SKM-1 (cell line): ENCODE results near the gene MAP4K4.

Experiments used
- DNase-seq: peaks from one replicate; lab custom pipeline; 2025; ENCODE audit not compliant: unreplicated experiment; lab: John Stamatoyannopoulos, UW

Gene MAP4K4

DNA sequence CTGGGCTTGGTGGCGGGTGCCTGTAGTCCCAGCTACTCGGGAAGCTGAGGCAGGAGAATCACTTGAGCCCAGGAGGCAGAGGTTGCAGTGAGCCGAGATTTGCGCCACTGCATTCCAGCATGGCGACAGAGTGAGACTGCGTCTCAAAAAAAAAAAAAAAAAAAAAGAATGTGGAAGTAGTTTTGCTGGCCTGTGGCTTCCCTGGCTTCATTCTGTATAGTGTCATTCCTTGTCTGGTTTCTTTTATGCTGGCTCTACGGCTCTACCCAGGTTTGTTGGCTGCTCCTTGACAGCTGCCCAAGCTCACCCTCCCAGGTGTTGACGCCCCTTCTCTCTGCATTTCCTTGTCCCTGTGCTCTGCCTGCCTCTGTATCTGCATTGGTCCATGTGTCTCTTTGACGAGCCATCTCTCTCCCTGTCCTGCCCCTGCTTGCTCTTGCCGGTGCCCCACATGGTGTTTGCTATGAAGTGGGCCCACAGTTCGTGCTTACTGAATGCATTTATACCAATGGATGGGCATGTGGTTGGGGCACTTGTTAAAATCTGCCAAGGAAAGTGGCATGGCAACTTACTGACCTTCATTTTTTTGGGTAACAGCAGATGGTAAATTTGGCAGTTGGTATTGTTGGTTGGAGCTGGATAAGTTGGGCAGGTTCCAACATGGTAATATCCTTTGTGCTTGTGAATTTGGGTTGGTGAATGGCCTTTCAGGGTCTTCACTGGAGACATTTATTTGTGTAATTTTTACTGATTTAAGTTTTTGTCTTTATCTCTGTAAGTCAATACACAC, 113.9 kb downstream of the MAP4K4 start:
- no peak for DNase-seq

DNA sequence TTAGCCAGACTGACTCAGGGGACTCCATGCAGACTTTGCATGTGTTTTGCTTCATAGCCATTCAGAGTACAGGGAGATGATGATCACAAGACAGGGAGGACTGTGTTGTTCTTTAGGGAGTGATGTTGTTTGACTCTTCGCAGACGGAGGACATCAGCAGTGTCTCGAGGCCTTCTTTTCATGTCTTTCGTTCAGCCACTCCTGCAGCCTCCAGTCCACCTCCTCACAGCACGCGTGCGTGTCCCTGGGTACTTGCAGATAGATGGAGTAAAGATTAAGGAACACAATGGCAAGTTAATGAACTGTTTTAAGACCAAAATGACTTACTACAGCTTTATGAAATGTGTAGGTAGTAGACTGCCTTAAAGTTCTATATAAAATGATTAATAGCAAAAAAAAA, 114.7 kb downstream of the MAP4K4 start:
- no peak for DNase-seq

DNA sequence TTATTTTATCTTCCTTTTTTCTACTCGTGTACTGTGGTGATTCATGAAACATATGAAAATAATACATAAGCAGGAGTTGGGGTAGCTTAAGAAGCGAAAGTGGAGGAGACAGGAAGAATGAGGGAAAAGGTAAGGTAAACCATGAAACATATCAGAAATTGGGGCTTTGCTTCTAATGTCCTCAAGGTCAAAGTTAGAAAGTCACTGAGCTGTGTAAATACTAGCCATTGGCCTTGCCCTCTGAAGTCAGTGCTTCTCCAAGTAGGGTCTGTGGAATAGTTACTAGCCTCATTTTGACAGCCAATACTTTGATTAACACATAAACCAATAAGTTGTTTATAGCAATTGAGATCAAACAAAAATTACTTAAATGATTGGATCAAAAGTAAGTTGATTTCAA, 117.2 kb downstream of the MAP4K4 start:
- DNase-seq = no peak

DNA sequence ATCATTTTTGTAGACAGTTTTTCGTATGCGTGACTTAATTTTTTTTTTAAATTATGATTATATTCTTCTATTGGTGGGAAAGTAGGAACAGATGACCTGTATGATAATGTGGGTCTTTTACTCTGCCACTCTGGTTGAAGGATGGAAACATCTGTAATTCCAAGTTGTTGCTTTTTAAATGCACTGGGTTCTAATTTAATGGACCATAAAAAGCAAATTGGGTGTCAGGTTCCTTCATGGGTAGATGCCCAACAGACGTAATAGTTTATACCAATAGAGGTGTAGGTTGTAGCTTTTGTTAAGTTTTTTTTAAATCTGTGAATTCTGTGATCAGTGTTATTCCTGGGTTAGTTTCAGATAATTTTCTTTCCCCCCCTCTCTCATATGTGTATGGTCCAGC, 117.6 kb downstream of the MAP4K4 start:
- DNase-seq = no peak

DNA sequence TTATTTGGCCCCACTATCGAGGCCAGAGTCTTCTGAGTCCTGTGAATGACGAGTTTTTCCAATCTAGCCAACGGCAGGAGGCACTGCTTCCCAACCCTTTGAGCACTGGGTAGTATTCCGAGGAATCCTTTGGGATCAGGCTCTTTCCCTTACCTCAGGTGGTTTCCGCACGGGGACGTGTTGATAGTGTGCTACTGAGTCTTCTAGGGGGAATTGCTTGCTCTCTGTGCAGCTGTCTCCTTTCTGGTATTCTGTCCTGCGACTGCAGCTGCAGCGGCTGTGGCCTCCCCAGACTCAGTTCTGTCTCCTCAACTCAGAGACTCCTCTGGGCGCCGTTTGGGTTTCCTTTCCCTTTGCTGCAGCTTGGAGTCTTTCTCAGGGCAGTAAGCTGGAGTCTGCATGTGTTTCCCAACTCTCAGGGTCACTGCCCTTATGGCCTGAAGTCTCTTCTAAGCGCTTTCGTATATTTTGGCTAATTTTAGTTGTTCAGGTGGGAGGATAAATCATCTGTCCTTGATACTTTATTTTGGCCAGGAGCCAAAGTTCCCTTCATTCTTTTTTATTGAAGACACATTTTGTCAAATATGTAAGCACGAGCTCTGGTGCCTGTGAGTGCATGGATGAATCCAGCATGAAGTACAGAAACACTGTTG, 118.4 kb downstream of the MAP4K4 start:
- DNase-seq = no peak

DNA sequence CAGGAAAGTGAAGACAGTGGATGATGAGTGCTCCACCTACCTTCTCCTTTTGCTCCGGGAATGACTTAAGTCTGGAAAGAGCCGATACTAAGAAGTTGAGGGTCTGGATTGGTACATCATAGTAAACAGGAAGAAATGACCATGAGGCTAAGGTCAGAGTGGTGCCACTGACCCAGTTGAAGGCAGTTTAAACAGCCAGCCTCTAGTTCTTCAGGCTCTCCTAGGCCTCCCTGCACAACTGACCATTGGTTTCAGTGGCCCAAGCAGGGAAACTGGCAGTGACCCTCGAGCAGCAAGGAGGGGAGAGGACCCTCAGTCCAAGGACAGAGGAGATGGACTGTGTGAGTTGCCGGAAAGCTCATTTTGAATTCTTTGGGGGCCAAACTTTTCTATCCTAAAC, 119.1 kb downstream of the MAP4K4 start:
- no peak for DNase-seq

DNA sequence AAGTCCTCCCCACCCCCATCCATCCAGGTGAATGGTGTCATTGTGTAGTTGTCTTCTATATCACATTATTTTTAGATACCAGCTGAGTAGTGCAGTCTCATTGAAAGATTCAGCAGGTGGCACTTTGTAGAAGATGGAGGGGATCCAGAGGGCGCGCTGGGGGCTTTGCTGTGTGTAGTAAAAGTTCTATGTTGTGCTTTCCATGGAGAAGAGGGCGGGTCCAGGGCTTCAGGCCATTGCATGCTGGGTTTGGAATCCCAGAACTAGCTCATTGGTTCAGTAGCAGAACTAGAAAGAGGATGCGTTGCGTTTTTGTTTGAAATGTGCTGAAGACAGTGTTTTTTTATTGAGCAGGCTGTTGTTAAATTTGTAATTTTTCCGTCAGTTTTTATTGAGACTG, 120.0 kb downstream of the MAP4K4 start:
- no peak for DNase-seq

DNA sequence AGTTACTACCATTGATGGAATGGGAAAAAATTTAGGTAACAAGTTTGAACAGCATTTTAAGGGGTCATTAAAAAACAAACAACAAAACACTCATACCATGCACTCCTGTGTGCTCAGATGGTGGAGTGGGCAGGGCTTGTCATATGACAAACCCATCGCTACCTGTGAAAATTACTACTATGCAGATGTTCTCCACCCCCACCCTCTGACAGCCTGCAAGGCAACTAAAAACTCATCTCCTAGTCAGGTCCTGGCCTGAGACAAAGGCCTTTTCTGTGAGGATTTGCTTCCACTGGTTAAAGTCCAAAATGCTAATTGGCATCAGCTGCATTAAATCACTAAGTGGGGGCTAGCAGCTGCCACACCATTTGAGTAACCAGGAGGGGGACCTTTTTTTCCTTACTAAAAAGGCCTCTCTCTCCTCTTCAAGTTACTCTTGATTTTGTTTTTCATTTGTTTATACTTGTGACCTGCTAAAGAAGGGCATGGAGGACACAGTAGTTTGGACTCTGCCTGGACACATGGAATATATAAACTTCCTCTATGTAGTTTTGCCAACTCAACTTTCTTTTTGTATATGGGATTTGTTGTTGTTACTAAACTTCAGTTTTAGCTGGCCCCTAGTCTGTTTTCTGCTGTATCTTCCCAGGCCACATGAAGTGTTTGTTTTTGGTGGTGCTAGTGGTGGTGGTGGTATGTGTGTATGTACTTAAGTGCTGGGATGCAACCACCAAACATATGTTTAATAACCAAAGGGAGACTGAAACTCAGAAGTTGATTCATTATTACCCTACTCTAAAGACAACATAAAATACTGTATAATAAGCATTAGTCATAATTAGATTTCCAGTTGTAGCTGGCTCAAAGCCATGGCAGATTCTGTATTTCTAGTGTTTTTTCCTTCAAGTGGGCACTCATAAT, 121.3 kb downstream of the MAP4K4 start:
- no peak for DNase-seq

DNA sequence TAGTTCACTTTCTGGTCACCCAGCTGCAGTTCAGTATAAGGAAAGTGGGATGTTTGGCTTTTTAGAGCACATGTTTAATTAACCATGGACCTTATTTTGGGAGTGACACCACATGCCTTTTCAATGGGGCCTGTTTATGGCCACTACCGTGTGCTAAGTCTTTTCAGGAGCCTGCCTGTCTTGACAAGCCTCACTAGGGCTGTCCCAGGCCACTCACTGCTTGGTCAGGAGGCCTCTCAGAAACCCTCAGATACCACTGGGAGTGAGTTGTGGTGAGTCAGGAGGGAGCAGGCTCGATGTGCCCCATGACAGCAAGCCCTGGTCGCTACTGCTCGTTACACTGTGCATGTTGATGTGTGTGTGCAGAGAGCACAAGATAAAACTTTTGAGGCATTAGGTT, 123.0 kb downstream of the MAP4K4 start:
- DNase-seq = no peak

DNA sequence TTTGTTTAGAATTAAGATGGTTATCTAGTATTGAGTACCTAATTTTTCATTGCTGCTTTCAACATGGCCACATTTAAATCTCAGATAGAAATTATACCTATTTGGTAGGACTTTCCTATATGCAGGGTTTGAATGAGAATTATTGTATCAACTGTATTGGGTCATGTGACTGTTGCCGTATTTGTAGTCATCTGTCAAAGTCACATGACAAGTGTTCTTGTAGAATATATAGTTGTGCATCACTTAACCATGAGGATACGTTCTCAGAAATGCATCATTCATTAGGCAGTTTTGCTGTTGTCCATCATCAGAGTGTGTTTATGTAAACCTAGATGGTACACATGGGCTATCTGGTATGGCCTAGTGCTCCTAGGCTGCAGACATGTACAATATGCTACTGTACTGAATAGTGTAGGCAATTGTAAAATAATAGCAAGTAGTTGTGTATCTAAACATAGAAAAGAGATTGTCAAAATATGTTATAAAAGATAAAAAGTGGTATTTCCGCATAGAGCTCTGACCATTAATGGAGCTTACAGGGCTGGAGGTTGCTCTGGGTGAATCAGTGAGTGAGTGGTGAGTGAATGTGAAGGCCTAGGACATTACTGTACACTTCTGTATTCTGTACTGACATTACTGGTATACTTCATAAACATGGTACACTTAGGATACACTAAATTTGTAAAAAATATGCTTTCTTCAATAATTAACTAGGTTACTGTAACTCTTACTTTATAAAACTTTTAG, 123.7 kb downstream of the MAP4K4 start:
- DNase-seq = no peak

DNA sequence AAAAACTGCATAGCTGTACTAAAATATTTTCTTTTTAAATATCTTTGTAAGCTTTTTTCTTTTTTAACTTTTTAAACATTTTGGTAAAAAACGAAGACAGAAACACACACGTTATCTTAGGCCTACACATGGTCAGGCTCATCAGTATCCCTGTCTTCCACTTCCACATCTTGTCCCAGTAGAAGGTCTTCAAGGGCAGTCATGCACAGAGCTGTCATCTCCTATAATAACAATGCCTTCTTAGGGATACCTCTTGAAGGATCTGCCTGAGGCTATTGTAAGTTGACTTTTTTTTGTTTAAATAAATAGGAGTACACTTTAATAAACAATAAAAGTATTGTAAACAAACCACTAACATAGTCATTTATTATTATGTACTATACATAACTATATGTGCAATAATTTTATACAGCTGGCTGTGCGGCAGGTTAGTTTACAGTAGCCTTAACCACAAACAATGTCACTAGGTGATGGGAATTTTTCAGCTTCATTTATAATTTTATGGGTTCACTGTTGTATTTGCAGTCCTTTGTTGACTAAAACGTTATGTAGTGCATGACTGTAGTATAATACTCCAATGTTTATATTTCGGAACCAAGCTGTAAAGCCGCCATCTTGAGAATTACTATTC, 124.4 kb downstream of the MAP4K4 start:
- no peak for DNase-seq

DNA sequence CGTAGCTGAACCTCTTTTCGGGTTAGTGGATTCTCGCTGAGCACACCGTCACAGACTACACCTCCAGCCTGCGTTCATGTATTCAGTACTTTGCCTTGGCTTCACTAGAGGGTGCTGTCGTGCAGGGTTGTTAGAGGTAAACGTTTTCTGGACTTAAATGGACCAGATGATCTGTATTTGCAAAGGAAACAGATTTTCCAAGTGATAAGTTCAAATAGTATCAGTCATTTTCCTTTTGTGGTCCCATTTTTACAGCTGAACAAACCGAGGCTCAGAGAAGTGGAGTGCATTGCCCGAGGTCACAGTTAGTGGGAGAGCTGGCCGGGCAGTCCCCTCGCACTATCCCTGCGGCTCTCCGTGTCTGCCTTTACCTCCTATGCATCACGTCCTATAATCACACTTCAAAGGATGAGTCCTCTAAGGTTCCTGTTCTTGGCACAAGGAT, 125.9 kb downstream of the MAP4K4 start:
- no peak for DNase-seq

DNA sequence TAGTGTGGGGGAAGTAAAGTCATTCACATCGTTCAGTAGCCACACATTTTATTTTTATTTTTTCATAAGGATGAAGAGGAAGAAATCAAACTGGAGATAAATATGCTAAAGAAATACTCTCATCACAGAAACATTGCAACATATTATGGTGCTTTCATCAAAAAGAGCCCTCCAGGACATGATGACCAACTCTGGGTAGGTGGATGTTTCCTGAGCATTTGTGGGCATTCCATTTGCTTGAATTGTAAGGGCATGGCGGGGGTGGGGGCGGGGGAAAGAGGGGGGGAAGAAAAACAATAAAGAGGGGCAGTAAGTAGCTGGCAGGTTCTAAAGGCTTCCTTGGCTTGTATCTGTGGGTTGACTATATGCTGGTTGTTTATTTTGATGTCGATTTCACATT, 126.4 kb downstream of the MAP4K4 start:
- no peak for DNase-seq

DNA sequence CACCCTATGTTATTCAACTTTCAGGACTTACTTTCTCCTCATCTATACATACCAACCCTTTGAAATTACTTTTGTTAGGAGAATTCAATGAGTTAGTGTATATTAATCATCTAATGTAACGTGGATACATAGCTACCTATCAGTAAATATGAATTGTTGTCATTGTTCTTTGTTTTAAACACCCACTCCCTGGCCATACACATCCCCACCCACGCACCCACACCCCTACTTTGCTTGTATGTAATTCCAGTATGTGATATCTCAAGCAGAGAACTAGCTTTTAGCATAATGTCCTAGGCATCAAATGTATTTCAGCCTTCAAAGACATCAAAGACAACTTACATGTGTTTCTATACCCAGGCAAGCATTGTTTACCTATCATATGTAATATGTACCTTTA, 129.2 kb downstream of the MAP4K4 start:
- no peak for DNase-seq

DNA sequence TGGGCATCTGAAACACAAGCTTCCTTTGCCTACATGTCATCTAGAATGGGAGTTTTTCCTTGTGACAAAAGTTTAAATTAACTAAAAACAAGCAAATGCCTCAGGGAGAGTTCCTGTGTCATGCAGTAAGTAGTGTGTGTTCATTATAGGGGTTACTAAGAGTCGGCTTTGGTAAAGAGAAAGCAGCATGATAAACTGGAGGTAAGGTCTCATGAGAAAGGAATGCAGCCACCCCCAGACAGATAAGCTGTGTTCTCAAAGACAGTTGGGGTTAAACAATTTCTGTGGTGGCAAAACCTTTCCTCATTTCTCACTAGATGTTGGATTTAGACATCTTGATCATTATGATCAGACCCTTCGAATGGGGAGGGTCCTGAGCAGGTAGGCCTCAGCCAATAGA, 129.7 kb downstream of the MAP4K4 start:
- DNase-seq = no peak

DNA sequence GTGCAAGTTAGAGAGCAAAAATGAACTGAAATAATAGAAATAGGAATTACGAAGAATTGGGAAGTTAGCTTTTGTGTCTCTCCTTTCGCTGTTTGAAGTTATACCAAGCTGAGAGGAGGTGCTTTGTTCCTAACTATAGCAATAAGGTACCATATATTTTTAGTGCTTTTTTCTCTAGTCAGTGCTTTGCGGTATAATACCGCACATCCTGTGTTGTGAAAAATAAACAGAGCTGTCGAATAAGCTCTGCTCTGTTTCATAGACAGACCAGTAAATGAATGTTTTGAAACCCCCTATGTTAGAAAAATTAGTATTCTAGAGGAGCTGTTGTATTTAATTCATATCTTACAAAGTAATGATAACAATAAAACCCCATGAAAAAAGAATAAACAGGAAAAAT, 130.8 kb downstream of the MAP4K4 start:
- DNase-seq = no peak

DNA sequence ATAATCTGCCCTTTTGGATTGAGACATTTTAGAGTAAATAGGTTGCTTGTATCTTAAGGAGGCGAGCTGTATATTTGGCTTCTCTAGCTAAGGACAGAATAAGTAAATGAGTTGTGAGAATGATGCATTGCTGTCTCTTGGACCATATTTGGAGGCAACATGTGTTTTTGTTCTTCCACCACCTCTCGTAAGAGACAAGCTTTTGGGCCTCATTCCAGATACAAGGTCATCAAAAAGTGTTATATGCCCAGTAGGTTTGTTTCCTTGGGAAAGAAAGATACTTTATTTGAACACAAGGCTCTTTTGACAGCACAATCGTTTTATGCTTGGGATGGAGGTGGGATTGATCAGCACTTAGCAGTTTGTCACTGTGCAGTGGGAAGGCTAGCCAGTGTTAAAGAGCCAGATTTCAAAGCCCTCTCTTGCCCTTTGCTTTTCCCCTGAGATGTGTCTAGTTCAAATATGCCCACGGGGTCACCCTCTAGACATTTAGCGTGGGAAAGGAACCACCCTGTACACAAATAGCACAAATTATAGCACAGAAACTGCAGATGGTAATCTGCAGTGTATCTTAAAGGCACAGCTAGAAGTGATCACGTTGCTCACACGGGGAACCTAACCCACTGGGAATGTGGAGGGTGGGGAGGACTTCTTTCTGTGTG, 131.3 kb downstream of the MAP4K4 start:
- no peak for DNase-seq

DNA sequence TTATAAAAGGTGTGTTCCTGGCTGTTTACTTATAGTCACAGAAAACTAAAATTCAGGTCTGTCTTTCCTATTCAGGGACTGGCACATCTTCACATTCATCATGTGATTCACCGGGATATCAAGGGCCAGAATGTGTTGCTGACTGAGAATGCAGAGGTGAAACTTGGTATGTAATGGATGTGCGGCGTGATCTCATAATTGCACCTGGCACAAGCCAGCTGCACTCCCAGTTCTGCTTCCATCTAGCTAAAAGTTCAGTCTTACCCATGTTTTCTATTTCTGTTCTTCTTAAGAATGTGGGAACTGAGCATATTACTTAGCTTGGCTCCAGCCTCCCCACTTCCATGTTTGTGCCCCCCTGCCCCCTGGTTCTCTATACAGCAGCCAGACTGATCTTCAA, 131.9 kb downstream of the MAP4K4 start:
- DNase-seq = no peak

DNA sequence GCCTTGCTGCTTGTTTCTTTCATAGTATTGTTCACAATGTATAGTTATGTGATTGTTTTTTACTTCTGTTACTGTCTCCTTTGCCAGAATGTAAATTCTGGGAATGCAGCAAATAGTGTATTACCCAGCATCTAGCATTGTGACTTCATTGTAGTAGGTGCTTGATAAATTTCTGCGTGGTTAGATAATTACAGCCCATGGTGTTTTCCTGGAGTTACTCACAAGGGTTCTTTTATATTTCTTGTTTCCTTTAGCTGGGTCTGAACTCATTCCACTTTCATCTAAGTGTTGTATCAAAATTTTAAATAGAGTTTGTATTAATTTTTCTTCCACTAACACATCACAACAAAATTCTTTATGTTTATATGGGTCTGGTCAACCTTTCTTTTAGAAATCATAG, 132.6 kb downstream of the MAP4K4 start:
- DNase-seq = no peak

DNA sequence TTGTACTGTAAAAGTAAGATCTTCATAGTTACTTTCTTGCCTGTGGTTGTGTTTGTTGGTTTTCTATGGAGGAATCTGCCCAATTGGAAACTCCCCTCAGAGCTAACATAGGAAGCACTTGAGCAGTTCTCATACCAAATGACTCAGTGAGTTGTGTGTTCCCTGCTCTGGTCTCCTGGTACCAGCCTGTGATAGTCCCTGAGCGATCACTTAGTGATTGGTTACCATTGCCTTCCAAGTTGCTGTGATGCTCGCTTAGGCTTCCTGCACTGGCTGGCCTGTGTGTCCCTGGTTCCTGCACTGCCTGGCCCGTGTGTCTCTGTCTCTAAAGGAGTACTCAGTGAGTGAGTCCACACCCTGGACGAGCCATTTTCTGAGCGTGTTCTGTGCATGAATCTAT, 133.0 kb downstream of the MAP4K4 start:
- DNase-seq = no peak
